Muscle layer of colon (tissue), 2 donors: ENCODE measurements around the gene TIAM2.

Experiments used
- H3K27ac ChIP-seq: one replicate; pipeline ENCODE4 v1.7.0; 2013; ENCODE audit warnings: low read depth, mild to moderate bottlenecking, low read length, moderate library complexity
- H3K27me3 ChIP-seq, 2 donors: one replicate each; pipeline ENCODE4 v1.7.0; 2013; ENCODE audit warnings: low read length in 2 of 2, mild to moderate bottlenecking in 2 of 2; ENCODE audit not compliant: insufficient read depth in 2 of 2, control insufficient read depth in 1 of 2
- H3K36me3 ChIP-seq: one replicate; pipeline ENCODE4 v1.7.0; 2013; ENCODE audit warnings: mild to moderate bottlenecking, low read length; ENCODE audit not compliant: insufficient read depth
- H3K4me1 ChIP-seq: one replicate; pipeline ENCODE4 v1.7.0; 2013; ENCODE audit warnings: mild to moderate bottlenecking, low read length; ENCODE audit not compliant: insufficient read depth
- H3K4me3 ChIP-seq, 2 donors: one replicate each; pipeline ENCODE4 v1.7.0; 2013; ENCODE audit warnings: low read length in 2 of 2, low read depth in 1 of 2, mild to moderate bottlenecking in 1 of 2, moderate library complexity in 1 of 2
- H3K9ac ChIP-seq: one replicate; pipeline ENCODE4 v1.7.0; 2013; ENCODE audit warnings: low read length
- H3K9me3 ChIP-seq: one replicate; pipeline ENCODE4 v1.7.0; 2013; ENCODE audit warnings: mild to moderate bottlenecking, low read length
- donor health status: abdominal sarcoma.
- donor health status: Adenocarcinoma of cecum.

The TIAM2 gene

GRCh38 chr6:155272353-155273232 lies 277.5 kb downstream of the TIAM2 start:
- Histone ChIP-seq H3K27me3 (no peaks in the 10 kb centered on the region), H3K9ac (peak overlapping the region; percentile 13), H3K36me3 (peaks cover 3% of the 10 kb centered on the region), H3K4me3 (peak overlapping the region; percentile 8 to 22), H3K9me3 (no peaks in the 10 kb centered on the region), H3K27ac (peak overlapping the region; percentile 63), H3K4me1 (peaks cover 45% of the 10 kb centered on the region)

DNA sequence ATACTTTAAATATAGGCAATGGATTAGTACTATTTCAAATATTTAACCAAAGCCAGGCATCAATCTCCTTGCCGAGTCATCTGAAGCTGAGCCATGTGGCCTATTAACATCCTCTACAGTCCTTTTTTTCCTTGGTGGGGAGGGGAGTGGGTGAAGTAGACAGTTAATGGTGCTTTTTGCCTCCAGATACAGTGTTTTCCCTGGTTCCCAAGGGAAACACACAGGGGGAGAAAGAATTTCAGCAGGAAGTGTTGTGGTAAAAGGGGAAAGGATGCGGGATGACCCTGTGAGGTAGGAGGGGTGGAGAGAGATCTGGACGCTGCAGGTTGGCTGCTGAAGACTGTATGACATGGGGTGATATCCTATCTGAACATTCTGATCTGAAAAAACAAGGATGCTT lies 278.3 kb downstream of the TIAM2 start:
- H3K9ac ChIP-seq, result no peak overlapping the region
- peaks cover 45% of the 10 kb centered on the region for H3K4me1 ChIP-seq
- no peaks in the 10 kb centered on the region for H3K9me3 ChIP-seq
- H3K27me3 ChIP-seq, result no peaks in the 10 kb centered on the region
- no peak overlapping the region for H3K4me3 ChIP-seq
- peaks cover 3% of the 10 kb centered on the region for H3K36me3 ChIP-seq
- peak overlapping the region; percentile 63 for H3K27ac ChIP-seq

- Histone ChIP-seq H3K4me3 (no peak overlapping the region), H3K9ac (no peak overlapping the region), H3K27ac (peak overlapping the region; percentile 63), H3K9me3 (no peaks in the 10 kb centered on the region), H3K4me1 (peaks cover 45% of the 10 kb centered on the region), H3K36me3 (peaks cover 3% of the 10 kb centered on the region), H3K27me3 (no peaks in the 10 kb centered on the region)
These were observed 279.0 kb downstream of the TIAM2 start for GRCh38 chr6:155274106-155274505.

DNA sequence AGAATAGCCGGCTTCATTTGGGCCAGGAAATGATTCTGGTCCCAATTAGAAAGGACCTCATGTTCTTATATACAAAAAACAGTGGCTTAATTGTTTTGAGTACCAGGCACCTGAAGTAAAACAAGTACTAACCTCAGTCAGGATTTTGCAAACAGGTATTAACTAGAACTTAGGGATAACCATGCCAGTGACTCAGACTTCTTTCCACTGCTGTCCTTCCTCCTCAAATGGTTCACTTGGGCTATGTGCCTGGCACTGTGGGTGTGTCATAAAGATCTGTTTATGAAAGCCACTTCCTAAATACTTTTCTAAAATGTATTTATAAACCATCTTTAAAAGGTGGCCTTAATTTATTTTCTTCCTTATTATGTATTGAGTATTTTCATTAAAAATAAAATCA lies 279.4 kb downstream of the TIAM2 start:
- Histone ChIP-seq H3K4me1 (peaks cover 45% of the 10 kb centered on the region), H3K36me3 (peaks cover 3% of the 10 kb centered on the region), H3K27me3 (no peaks in the 10 kb centered on the region), H3K9me3 (no peaks in the 10 kb centered on the region), H3K27ac (peak overlapping the region; percentile 62), H3K9ac (no peak overlapping the region), H3K4me3 (no peak overlapping the region)

DNA sequence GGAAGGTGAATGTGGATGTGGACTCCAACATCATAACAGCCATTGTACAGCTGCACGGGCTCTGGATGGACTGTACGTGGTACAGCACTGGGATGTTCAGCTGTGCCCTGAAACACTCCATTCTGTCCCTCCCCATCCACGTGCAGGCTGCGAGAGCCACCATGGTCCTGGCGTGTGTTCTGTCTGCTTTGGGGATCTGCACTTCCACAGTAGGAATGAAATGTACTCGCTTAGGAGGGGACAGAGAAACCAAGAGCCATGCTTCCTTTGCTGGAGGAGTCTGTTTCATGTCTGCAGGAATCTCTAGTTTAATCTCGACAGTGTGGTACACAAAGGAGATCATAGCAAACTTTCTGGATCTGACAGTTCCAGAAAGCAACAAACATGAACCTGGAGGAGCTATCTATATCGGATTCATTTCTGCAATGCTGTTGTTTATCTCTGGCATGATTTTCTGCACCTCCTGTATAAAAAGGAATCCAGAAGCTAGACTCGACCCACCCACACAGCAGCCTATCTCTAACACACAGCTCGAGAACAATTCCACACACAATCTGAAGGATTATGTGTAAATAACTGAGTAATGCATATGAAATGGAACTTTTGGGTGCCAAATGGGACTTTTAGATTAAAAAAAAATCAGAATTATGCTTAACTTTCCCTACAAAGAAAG lies 280.8 kb downstream of the TIAM2 start:
- no peaks in the 10 kb centered on the region for H3K27me3 ChIP-seq
- H3K4me3 ChIP-seq, result no peak overlapping the region
- peaks cover 45% of the 10 kb centered on the region for H3K4me1 ChIP-seq
- H3K36me3 ChIP-seq, result peaks cover 10% of the 10 kb centered on the region
- H3K9me3 ChIP-seq, result no peaks in the 10 kb centered on the region
- H3K27ac ChIP-seq, result peak overlapping the region; percentile 59
- H3K9ac ChIP-seq, result no peak overlapping the region

DNA sequence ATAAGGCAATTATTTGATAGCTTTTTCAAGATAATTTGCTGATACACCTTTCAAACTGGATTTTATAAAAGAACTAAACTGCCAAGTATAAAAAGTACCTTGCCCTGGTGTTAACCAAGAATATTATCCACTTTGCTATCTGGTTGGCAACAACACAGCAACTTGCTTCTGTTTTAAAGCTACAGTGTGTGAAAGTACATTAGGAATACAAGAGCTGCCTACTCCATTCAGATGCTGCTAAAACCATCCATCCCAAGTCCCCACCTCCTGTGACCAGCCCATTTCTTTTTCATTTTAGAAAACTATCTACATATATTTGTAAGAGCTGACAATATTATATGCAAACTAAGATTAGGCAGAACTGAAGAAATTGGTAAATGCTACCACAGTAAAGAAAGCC lies 281.5 kb downstream of the TIAM2 start:
- H3K27me3 ChIP-seq, result no peaks in the 10 kb centered on the region
- H3K36me3 ChIP-seq, result peaks cover 10% of the 10 kb centered on the region
- no peak overlapping the region for H3K4me3 ChIP-seq
- peaks cover 45% of the 10 kb centered on the region for H3K4me1 ChIP-seq
- no peaks in the 10 kb centered on the region for H3K9me3 ChIP-seq
- H3K9ac ChIP-seq, result no peak overlapping the region
- H3K27ac ChIP-seq, result peak overlapping the region; percentile 59

GRCh38 chr6:155278319-155279049 lies 283.4 kb downstream of the TIAM2 start:
- H3K4me3 ChIP-seq, result no peak overlapping the region
- H3K9ac ChIP-seq, result no peak overlapping the region
- H3K27me3 ChIP-seq, result no peaks in the 10 kb centered on the region
- H3K9me3 ChIP-seq, result no peaks in the 10 kb centered on the region
- peaks cover 29% of the 10 kb centered on the region for H3K4me1 ChIP-seq
- peaks cover 10% of the 10 kb centered on the region for H3K36me3 ChIP-seq
- H3K27ac ChIP-seq, result no peak overlapping the region

DNA sequence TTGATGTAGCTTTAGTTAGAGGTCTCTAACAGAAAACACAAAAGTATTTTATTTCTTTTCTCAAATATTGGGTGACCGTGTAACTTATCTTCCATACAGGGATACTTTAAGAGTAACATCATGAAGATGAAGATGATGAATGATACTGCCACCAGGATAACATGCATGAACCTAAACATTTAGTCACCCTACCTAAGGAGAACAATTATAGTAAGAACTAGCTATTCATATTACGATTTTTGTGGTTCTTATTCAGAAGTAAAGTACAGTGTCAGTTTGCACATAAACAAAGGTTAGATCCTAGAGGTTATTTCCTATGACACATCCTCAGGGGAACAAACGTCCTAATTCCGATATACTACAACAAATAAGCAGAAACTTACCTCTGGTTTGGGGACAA lies 289.7 kb downstream of the TIAM2 start:
- Histone ChIP-seq H3K36me3 (peaks cover 25% of the 10 kb centered on the region), H3K9ac (no peak overlapping the region), H3K27me3 (no peaks in the 10 kb centered on the region), H3K9me3 (no peaks in the 10 kb centered on the region), H3K4me3 (no peak overlapping the region), H3K4me1 (no peaks in the 10 kb centered on the region), H3K27ac (no peak overlapping the region)

DNA sequence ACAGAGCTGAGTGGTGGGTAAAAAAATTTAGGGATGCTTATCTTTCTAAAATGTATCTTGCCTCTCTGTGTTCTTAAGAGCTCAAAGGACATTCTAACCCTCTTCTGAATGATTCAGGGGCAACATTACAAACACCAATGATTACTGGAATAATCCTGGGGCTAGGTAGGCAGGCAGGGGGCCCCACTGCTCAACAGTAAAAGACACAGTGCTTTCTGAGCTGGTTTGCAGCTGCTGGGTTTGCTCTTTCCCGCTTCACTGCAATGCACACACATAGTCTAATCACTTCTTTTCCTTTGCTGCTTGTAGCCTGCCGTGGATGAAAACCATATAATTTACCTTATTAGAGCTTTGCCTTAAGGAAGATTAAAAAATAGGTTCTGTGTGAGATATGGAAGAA lies 292.6 kb downstream of the TIAM2 start:
- H3K27me3 ChIP-seq, result no peaks in the 10 kb centered on the region
- peaks cover 18% of the 10 kb centered on the region for H3K36me3 ChIP-seq
- no peaks in the 10 kb centered on the region for H3K4me1 ChIP-seq
- H3K9ac ChIP-seq, result no peak overlapping the region
- no peaks in the 10 kb centered on the region for H3K9me3 ChIP-seq
- no peak overlapping the region for H3K27ac ChIP-seq
- H3K4me3 ChIP-seq, result no peak overlapping the region

DNA sequence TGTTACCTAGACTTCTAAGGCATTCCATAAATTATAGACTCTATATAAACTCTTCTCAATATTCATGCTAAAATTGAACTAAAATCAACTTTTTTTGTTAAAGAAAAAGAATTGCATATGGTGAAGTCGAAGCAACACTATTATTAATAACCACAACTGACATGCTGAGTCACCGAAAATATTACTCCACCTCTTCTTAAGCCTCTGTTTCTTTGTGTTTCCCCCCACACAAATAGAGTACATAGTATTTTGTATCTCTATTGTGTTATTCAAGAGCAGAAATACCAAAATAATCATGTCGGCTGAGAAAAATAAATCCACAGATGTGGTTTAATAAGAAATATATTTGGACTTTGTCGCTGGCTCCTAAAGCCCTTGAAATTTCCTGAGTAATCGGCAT lies 295.4 kb downstream of the TIAM2 start:
- H3K27ac ChIP-seq, result no peak overlapping the region
- no peaks in the 10 kb centered on the region for H3K4me1 ChIP-seq
- no peaks in the 10 kb centered on the region for H3K27me3 ChIP-seq
- no peaks in the 10 kb centered on the region for H3K9me3 ChIP-seq
- no peak overlapping the region for H3K9ac ChIP-seq
- H3K36me3 ChIP-seq, result peaks cover 6% of the 10 kb centered on the region
- no peak overlapping the region for H3K4me3 ChIP-seq

GRCh38 chr6:155291291-155291690 lies 296.2 kb downstream of the TIAM2 start:
- Histone ChIP-seq H3K4me3 (no peak overlapping the region), H3K4me1 (no peaks in the 10 kb centered on the region), H3K9me3 (no peaks in the 10 kb centered on the region), H3K36me3 (peaks cover 6% of the 10 kb centered on the region), H3K27me3 (no peaks in the 10 kb centered on the region), H3K9ac (no peak overlapping the region), H3K27ac (no peak overlapping the region)
